Measurements from ENCODE around the gene C6orf132. TPM values are rescaled to one million over a fixed set of nuclear protein-coding genes. Genes with fewer than 3 reads are reported as not detected.

The C6orf132 gene
- total and polyA plus RNA-seq, 9 of the 15 experiments (the other 6 are each of a cell fraction or from before 2014, with no cell fraction given), result 0.06 to 0.35 (median 0.14) TPM

- TF ChIP-seq, protein P1, sequence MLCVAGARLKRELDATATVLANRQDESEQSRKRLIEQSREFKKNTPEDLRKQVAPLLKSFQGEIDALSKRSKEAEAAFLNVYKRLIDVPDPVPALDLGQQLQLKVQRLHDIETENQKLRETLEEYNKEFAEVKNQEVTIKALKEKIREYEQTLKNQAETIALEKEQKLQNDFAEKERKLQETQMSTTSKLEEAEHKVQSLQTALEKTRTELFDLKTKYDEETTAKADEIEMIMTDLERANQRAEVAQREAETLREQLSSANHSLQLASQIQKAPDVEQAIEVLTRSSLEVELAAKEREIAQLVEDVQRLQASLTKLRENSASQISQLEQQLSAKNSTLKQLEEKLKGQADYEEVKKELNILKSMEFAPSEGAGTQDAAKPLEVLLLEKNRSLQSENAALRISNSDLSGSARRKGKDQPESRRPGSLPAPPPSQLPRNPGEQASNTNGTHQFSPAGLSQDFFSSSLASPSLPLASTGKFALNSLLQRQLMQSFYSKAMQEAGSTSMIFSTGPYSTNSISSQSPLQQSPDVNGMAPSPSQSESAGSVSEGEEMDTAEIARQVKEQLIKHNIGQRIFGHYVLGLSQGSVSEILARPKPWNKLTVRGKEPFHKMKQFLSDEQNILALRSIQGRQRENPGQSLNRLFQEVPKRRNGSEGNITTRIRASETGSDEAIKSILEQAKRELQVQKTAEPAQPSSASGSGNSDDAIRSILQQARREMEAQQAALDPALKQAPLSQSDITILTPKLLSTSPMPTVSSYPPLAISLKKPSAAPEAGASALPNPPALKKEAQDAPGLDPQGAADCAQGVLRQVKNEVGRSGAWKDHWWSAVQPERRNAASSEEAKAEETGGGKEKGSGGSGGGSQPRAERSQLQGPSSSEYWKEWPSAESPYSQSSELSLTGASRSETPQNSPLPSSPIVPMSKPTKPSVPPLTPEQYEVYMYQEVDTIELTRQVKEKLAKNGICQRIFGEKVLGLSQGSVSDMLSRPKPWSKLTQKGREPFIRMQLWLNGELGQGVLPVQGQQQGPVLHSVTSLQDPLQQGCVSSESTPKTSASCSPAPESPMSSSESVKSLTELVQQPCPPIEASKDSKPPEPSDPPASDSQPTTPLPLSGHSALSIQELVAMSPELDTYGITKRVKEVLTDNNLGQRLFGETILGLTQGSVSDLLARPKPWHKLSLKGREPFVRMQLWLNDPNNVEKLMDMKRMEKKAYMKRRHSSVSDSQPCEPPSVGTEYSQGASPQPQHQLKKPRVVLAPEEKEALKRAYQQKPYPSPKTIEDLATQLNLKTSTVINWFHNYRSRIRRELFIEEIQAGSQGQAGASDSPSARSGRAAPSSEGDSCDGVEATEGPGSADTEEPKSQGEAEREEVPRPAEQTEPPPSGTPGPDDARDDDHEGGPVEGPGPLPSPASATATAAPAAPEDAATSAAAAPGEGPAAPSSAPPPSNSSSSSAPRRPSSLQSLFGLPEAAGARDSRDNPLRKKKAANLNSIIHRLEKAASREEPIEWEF (CRISPR knock-in tag; IDR thresholded peaks at IDR 0.05), result no peak
- TF ChIP-seq ZNF140 (CRISPR knock-in tag; IDR thresholded peaks at IDR 0.05) (no peak), GATAD2A (IDR thresholded peaks at IDR 0.05) (no peak), ETV5 (CRISPR knock-in tag; IDR thresholded peaks at IDR 0.05; ENCODE audit: low read depth) (no peak), ZNF324 (CRISPR knock-in tag; IDR thresholded peaks at IDR 0.05) (no peak), PHF20 (IDR thresholded peaks at IDR 0.05; ENCODE audit: partially characterized antibody) (no peak), ZNF586 (CRISPR knock-in tag; conservative IDR thresholded peaks at IDR 0.05) (no peak), HDGF (IDR thresholded peaks at IDR 0.05) (peak; percentile 67; the same call in 1 of the 2 replicates), PRMT5 (CRISPR knock-in tag; IDR thresholded peaks at IDR 0.05) (no peak), TCFL5 (CRISPR knock-in tag; conservative IDR thresholded peaks at IDR 0.05) (no peak), ATF1 (CRISPR knock-in tag; IDR thresholded peaks at IDR 0.05) (no peak), ATF1 (tag; IDR thresholded peaks at IDR 0.05) (no peak), ZNF79 (CRISPR knock-in tag; IDR thresholded peaks at IDR 0.05; ENCODE audit: low read depth) (no peak), ZNF717 (CRISPR knock-in tag; IDR thresholded peaks at IDR 0.05) (no peak), ZNF239 (CRISPR knock-in tag; IDR thresholded peaks at IDR 0.05) (no peak), CBFA2T3 (IDR thresholded peaks at IDR 0.05) (peak; percentile 65), FOXA3 (CRISPR knock-in tag; conservative IDR thresholded peaks at IDR 0.05 in 1 of 2, IDR thresholded peaks at IDR 0.05 in 1 of 2) (no peak)
- TF ChIP-seq, protein P2, sequence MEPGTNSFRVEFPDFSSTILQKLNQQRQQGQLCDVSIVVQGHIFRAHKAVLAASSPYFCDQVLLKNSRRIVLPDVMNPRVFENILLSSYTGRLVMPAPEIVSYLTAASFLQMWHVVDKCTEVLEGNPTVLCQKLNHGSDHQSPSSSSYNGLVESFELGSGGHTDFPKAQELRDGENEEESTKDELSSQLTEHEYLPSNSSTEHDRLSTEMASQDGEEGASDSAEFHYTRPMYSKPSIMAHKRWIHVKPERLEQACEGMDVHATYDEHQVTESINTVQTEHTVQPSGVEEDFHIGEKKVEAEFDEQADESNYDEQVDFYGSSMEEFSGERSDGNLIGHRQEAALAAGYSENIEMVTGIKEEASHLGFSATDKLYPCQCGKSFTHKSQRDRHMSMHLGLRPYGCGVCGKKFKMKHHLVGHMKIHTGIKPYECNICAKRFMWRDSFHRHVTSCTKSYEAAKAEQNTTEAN (CRISPR knock-in tag; IDR thresholded peaks at IDR 0.05), result no peak
These were observed 51.4 kb downstream of the C6orf132 start (continued) for GRCh38 chr6:42090819-42091717.

Measured in K562 (cell line).